ENCODE measurements around the gene FBXW8.

GRCh38 chr12:117006333-117006732, 95.6 kb downstream of the FBXW8 start:
- TF ChIP-seq CTCF (conservative IDR thresholded peaks at IDR 0.05) (no peak), ZFX (IDR thresholded peaks at IDR 0.05) (no peak)
